ENCODE measurements around the gene MSLN. TPM values are rescaled to one million over a fixed set of nuclear protein-coding genes. Genes with fewer than 3 reads are reported as not detected.
A peak's percentile ranks its signal among the peaks of the same experiment; 100 is the strongest.

The MSLN gene
- total RNA-seq, 6 experiments from 2014 or later = 0.25 TPM; not detected in 5

DNA sequence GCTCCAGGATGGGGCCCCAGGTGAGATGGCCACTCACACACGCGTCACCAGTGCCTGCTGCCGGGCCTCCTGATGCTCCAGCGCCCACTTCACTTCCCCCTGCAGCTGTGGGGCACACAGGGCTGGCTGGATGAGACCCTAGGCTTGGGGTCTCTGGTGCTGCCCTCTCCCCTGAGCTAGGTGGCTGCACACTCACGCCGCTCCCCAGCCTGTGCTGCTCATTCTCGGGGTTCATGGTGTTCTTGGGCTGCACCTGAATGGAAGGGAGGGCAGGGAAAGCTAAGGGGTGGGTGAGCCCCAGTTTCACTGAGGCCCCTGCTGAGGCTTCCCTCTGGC is 35.5 kb upstream of the MSLN start:
- intact Hi-C loops (cut with DNase I) = no loop called here
- no peaks in the 10 kb centered on the region for H3K27me3 ChIP-seq
- DNase-seq (no peak), ATAC-seq (no peak)
- H3K36me3 ChIP-seq = no peaks in the 10 kb centered on the region
- WGBS (ENCODE audit: insufficient coverage, low coverage, low lambda C conversion rate, missing lambda C conversion rate) = 61% methylated on average over 5 of the region's 7 CpGs
- no peak overlapping the region for H3K4me3 ChIP-seq
- H3K4me1 ChIP-seq = peaks cover 0 to 26% (median 3%) of the 10 kb centered on the region in 4 donors
- no peak for TF ChIP-seq POLR2A (IDR thresholded peaks at IDR 0.05)
- no peak for TF ChIP-seq CTCF (IDR thresholded peaks at IDR 0.05)
- no peak overlapping the region for H3K27ac ChIP-seq
- H3K9me3 ChIP-seq = no peaks in the 10 kb centered on the region

- 41% methylated on average over 3 of the region's 23 CpGs for WGBS (ENCODE audit: insufficient coverage, low coverage, low lambda C conversion rate, missing lambda C conversion rate)
- H3K9me3 ChIP-seq = no peaks in the 10 kb centered on the region
- no peak for ATAC-seq
- no peak for TF ChIP-seq CTCF (IDR thresholded peaks at IDR 0.05)
- no peak for TF ChIP-seq POLR2A (IDR thresholded peaks at IDR 0.05)
- no peak overlapping the region for H3K27ac ChIP-seq
- no peak for DNase-seq
- H3K4me3 ChIP-seq = no peak overlapping the region
- intact Hi-C loops (cut with DNase I) = no loop called here
- H3K36me3 ChIP-seq = no peaks in the 10 kb centered on the region
- no peaks in the 10 kb centered on the region for H3K27me3 ChIP-seq
- peaks cover 0 to 21% (median 2%) of the 10 kb centered on the region in 4 donors for H3K4me1 ChIP-seq
These were observed 34.9 kb upstream of the MSLN start for GRCh38 chr16:725463-726187.

GRCh38 chr16:726188-726437 is 34.4 kb upstream of the MSLN start:
- Histone ChIP-seq H3K9me3 (no peaks in the 10 kb centered on the region), H3K36me3 (no peaks in the 10 kb centered on the region), H3K27me3 (no peaks in the 10 kb centered on the region), H3K27ac (no peak overlapping the region), H3K4me3 (no peak overlapping the region), H3K4me1 (peaks cover 0 to 21% (median 2%) of the 10 kb centered on the region in 4 donors)
- WGBS (ENCODE audit: insufficient coverage, low coverage, low lambda C conversion rate, missing lambda C conversion rate) = 30% methylated on average over 2 of the region's 9 CpGs
- no peak for DNase-seq
- no peak for ATAC-seq
- TF ChIP-seq POLR2A (IDR thresholded peaks at IDR 0.05) (no peak), CTCF (IDR thresholded peaks at IDR 0.05) (no peak)
- intact Hi-C loops (cut with DNase I) = no loop called here

DNA sequence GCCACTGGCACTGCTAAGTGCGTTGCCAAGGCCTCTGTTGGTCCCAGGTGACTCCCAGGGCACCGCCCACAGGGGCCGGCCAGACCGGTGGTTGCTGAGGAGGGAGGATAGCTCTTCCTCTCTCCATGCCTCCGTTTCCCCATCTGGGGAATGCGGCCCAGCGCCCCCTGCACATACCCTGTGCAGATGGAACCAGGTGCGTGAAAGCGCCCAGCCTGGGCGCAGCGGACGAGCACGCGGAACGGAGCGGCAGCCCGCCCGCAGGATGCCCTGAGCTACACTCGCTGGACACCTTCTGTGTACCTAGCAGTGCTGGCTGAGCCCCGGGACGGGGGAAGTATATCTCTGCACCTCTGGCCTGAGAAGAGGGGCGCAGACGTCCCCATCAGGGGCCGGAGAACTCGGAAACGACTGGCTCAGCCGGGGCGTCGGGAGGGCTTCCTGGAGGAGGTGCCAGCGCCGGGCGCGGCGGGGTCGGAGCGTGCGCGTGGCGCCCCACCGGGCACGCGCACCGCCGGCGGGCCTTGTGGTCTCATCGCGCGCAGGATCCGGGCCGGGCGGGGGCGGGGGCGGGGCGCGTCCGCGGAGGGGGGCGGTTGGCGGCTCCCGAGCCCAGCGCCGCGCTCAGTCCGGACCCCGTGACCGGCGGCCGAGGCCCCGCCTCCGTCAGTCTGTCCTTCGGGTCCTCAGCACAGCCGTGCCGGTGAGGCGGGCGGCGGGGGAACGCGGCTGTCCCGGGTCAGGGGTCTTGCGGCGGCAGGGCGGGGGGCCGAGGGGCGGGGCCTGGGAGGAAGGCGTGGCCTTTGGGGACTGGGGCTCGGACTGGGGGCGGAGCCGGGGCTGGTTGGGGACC is 33.9 kb upstream of the MSLN start, which contains the start of the genes CCDC78 and HAGHL:
Gene CCDC78 (minus strand): TSS at position 6 of the 853 bp plus-strand sequence. CDS start 76 bp downstream, outside the sequence.
Gene HAGHL (plus strand): TSS at position 669 of the 853 bp plus-strand sequence. CDS start 404 bp downstream, outside the sequence.
- Histone ChIP-seq H3K27me3 (no peaks in the 10 kb centered on the region), H3K4me1 (peaks cover 0 to 17% (median 1%) of the 10 kb centered on the region in 4 donors), H3K4me3 (peak within 1 kb of the TSS; percentile 18 to 40 (median 25)), H3K27ac (no peak within 1 kb of the TSS), H3K9me3 (no peaks in the 10 kb centered on the region), H3K36me3 (no peaks in the 10 kb centered on the region)
- TF ChIP-seq CTCF (IDR thresholded peaks at IDR 0.05) = no peak
- no peak for TF ChIP-seq POLR2A (IDR thresholded peaks at IDR 0.05)
- intact Hi-C loops (cut with DNase I) = no loop called here
- WGBS (ENCODE audit: insufficient coverage, low coverage, low lambda C conversion rate, missing lambda C conversion rate) = 5% methylated on average over 4 of the region's 88 CpGs
- DNase-seq = peak in 1 of 3 donors; percentile 49
- ATAC-seq = peak in 3 of 4 donors; percentile 8 to 41 (median 15)
